ENCODE data around the gene CSRP2.

CSRP2 gene

DNA sequence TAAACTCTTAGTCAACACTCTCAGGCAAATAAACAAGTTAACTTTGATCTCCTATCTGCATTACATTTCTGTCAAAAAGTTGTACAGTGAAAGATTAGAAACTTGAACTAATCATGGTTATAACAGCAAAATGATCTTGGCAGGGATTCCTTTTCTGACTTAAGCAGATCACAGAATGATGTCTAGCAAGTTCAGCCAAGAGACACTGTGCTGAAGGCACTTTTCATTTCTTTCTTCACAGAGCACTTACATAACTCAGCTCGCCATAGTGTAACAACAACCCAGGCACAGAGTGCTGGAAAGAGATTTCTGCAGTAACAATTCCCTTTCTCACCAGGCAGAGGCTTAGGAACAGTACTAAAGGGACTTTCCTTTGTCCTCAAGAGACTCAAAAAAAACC is 19.6 kb upstream of the CSRP2 start:
- Histone ChIP-seq H3K9ac (ENCODE audit: low read length) (no peak overlapping the region), H4K20me1 (ENCODE audit: insufficient read depth, low read length) (no peaks in the 10 kb centered on the region), H3K9me3 (ENCODE audit: low read length) (peaks cover 3% of the 10 kb centered on the region), H3K4me2 (ENCODE audit: low read length) (no peak overlapping the region), H3K36me3 (ENCODE audit: insufficient read depth, low read length) (no peaks in the 10 kb centered on the region), H3K27me3 (ENCODE audit: insufficient read depth, low read length) (no peaks in the 10 kb centered on the region), H3K27ac (ENCODE audit: low read depth, low read length, poor library complexity, severe bottlenecking) (no peak overlapping the region), H3K4me3 (ENCODE audit: low read depth, low read length, poor library complexity, severe bottlenecking) (no peak overlapping the region), H3F3A (ENCODE audit: insufficient read depth, low read length) (no peaks in the 10 kb centered on the region), H3K79me2 (ENCODE audit: insufficient read depth, low read length) (no peaks in the 10 kb centered on the region), H3K4me1 (ENCODE audit: insufficient read depth, low read length, severe bottlenecking) (no peaks in the 10 kb centered on the region), H3K9me2 (ENCODE audit: low read depth, low read length) (no peaks in the 10 kb centered on the region), H2AFZ (ENCODE audit: low read length) (no peak overlapping the region)
- no peak for TF ChIP-seq EZH2 (IDR thresholded peaks at IDR 0.05; ENCODE audit: borderline replicate concordance, low read length)

DNA sequence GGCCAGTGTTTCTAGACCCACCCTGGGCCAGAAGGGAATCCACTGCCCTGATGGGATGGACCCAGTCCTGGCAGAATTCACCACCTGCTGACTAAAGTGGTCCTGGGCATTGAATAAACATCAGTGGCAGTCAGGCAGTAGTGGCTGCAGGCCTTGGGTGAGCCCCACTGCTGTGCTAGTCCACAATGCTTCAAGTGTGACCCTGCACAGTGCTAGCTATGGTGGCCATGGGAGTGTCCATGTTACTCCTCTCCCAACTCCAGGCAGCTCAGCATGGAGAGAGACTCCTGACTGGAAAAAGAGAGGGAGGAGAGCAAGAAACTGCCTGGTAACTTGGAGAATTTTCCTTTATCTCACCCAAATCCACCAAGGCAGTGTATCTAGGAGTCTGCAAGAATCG is 17.5 kb upstream of the CSRP2 start:
- Histone ChIP-seq H3K79me2 (ENCODE audit: insufficient read depth, low read length) (no peaks in the 10 kb centered on the region), H3K4me2 (ENCODE audit: low read length) (no peak overlapping the region), H3K27me3 (ENCODE audit: insufficient read depth, low read length) (no peaks in the 10 kb centered on the region), H3K9me2 (ENCODE audit: low read depth, low read length) (no peaks in the 10 kb centered on the region), H3K9me3 (ENCODE audit: low read length) (peaks cover 3% of the 10 kb centered on the region), H3F3A (ENCODE audit: insufficient read depth, low read length) (no peaks in the 10 kb centered on the region), H3K36me3 (ENCODE audit: insufficient read depth, low read length) (no peaks in the 10 kb centered on the region), H4K20me1 (ENCODE audit: insufficient read depth, low read length) (no peaks in the 10 kb centered on the region), H2AFZ (ENCODE audit: low read length) (no peak overlapping the region), H3K9ac (ENCODE audit: low read length) (no peak overlapping the region), H3K27ac (ENCODE audit: low read depth, low read length, poor library complexity, severe bottlenecking) (no peak overlapping the region), H3K4me3 (ENCODE audit: low read depth, low read length, poor library complexity, severe bottlenecking) (no peak overlapping the region), H3K4me1 (ENCODE audit: insufficient read depth, low read length, severe bottlenecking) (no peaks in the 10 kb centered on the region)
- no peak for TF ChIP-seq EZH2 (IDR thresholded peaks at IDR 0.05; ENCODE audit: borderline replicate concordance, low read length)
- TF ChIP-seq, protein P1, sequence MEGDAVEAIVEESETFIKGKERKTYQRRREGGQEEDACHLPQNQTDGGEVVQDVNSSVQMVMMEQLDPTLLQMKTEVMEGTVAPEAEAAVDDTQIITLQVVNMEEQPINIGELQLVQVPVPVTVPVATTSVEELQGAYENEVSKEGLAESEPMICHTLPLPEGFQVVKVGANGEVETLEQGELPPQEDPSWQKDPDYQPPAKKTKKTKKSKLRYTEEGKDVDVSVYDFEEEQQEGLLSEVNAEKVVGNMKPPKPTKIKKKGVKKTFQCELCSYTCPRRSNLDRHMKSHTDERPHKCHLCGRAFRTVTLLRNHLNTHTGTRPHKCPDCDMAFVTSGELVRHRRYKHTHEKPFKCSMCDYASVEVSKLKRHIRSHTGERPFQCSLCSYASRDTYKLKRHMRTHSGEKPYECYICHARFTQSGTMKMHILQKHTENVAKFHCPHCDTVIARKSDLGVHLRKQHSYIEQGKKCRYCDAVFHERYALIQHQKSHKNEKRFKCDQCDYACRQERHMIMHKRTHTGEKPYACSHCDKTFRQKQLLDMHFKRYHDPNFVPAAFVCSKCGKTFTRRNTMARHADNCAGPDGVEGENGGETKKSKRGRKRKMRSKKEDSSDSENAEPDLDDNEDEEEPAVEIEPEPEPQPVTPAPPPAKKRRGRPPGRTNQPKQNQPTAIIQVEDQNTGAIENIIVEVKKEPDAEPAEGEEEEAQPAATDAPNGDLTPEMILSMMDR (IDR thresholded peaks at IDR 0.05; ENCODE audit: low read length), result no peak

DNA sequence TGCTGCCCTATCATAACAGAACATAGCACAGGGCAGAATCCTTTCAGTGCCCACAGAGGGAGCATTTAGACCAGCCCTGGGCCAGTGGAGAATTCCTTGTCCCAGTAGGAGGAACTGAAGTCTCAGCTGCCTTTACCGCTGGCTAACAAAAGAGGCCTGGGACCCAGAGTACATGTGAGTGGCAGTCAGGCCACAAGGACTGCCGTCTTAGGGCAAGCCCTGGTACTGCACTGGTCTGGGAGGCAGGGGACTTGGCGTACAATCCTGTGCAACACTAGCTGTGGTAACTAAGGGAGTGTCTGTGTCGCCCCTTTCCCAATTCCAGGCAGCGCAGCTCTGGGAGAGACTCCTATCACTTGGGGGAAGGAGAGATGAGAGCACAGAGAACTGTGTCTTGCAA is 17.0 kb upstream of the CSRP2 start:
- H3K4me1 ChIP-seq (ENCODE audit: insufficient read depth, low read length, severe bottlenecking), result no peaks in the 10 kb centered on the region
- no peaks in the 10 kb centered on the region for H3F3A ChIP-seq (ENCODE audit: insufficient read depth, low read length)
- no peak overlapping the region for H3K4me2 ChIP-seq (ENCODE audit: low read length)
- no peaks in the 10 kb centered on the region for H3K79me2 ChIP-seq (ENCODE audit: insufficient read depth, low read length)
- TF ChIP-seq EZH2 (IDR thresholded peaks at IDR 0.05; ENCODE audit: borderline replicate concordance, low read length), result no peak
- TF ChIP-seq, protein P1 (IDR thresholded peaks at IDR 0.05; ENCODE audit: low read length), result no peak
- H3K4me3 ChIP-seq (ENCODE audit: low read depth, low read length, poor library complexity, severe bottlenecking), result no peak overlapping the region
- H3K9ac ChIP-seq (ENCODE audit: low read length), result no peak overlapping the region
- peaks cover 3% of the 10 kb centered on the region for H3K9me3 ChIP-seq (ENCODE audit: low read length)
- H3K27me3 ChIP-seq (ENCODE audit: insufficient read depth, low read length), result no peaks in the 10 kb centered on the region
- no peak overlapping the region for H3K27ac ChIP-seq (ENCODE audit: low read depth, low read length, poor library complexity, severe bottlenecking)
- no peak overlapping the region for H2AFZ ChIP-seq (ENCODE audit: low read length)
- H3K9me2 ChIP-seq (ENCODE audit: low read depth, low read length), result no peaks in the 10 kb centered on the region
- H3K36me3 ChIP-seq (ENCODE audit: insufficient read depth, low read length), result no peaks in the 10 kb centered on the region
- H4K20me1 ChIP-seq (ENCODE audit: insufficient read depth, low read length), result no peaks in the 10 kb centered on the region

DNA sequence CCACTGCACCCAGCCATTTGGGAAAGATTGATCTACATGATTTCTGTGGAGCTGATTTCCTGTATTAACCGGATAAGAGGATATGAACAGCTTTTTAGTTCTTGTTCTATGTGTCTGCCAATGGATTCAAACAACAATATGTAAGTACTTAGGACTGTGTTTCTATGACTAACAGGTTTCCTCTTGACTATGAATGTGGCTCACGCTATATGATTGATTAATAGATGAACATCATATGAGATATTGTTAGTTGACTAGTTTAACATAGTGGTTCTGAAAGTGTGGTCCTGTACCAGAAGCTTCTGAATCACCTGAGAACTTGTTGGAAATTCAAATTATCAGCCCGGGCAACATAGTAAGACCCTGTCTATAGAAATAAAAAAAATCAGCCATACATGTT is 12.8 kb upstream of the CSRP2 start:
- Histone ChIP-seq H3K36me3 (ENCODE audit: insufficient read depth, low read length) (no peaks in the 10 kb centered on the region), H3K4me2 (ENCODE audit: low read length) (no peak overlapping the region), H3K4me1 (ENCODE audit: insufficient read depth, low read length, severe bottlenecking) (no peaks in the 10 kb centered on the region), H3K4me3 (ENCODE audit: low read depth, low read length, poor library complexity, severe bottlenecking) (no peak overlapping the region), H3F3A (ENCODE audit: insufficient read depth, low read length) (no peaks in the 10 kb centered on the region), H3K27ac (ENCODE audit: low read depth, low read length, poor library complexity, severe bottlenecking) (no peak overlapping the region), H4K20me1 (ENCODE audit: insufficient read depth, low read length) (no peaks in the 10 kb centered on the region), H3K9me2 (ENCODE audit: low read depth, low read length) (no peaks in the 10 kb centered on the region), H3K9me3 (ENCODE audit: low read length) (peaks cover 3% of the 10 kb centered on the region), H3K79me2 (ENCODE audit: insufficient read depth, low read length) (no peaks in the 10 kb centered on the region), H3K27me3 (ENCODE audit: insufficient read depth, low read length) (no peaks in the 10 kb centered on the region), H2AFZ (ENCODE audit: low read length) (no peak overlapping the region), H3K9ac (ENCODE audit: low read length) (no peak overlapping the region)
- TF ChIP-seq, protein P1 (IDR thresholded peaks at IDR 0.05; ENCODE audit: low read length), result no peak
- TF ChIP-seq EZH2 (IDR thresholded peaks at IDR 0.05; ENCODE audit: borderline replicate concordance, low read length), result no peak

All from OCI-LY1 (cell line).